ENCODE measurements around the gene IGSF9B. TPM values are rescaled to one million over a fixed set of nuclear protein-coding genes. Genes with fewer than 3 reads are reported as not detected.

IGSF9B gene
- total RNA-seq, 1 donor from 2014 or later: 3.8 TPM

- no peak overlapping the region for H3K27ac Mint-ChIP-seq (ENCODE audit: unreplicated experiment)
- no peaks in the 10 kb centered on the region for H3K9me3 Mint-ChIP-seq (ENCODE audit: unreplicated experiment)
- H3K4me1 Mint-ChIP-seq (ENCODE audit: unreplicated experiment): no peaks in the 10 kb centered on the region
- DNase-seq (ENCODE audit: extremely low spot score, unreplicated experiment): no peak
- TF ChIP-seq CTCF (IDR thresholded peaks at IDR 0.05): no peak
- H3K36me3 Mint-ChIP-seq (ENCODE audit: unreplicated experiment): no peaks in the 10 kb centered on the region
- H3K4me3 Mint-ChIP-seq (ENCODE audit: unreplicated experiment): no peak overlapping the region
- no peaks in the 10 kb centered on the region for H3K27me3 Mint-ChIP-seq (ENCODE audit: unreplicated experiment)
These were observed 37.2 kb downstream of the IGSF9B start for GRCh38 chr11:133919330-133920108.

GRCh38 chr11:133918608-133919260, 38.0 kb downstream of the IGSF9B start:
- H3K4me3 Mint-ChIP-seq (ENCODE audit: unreplicated experiment): no peak overlapping the region
- no peak for DNase-seq (ENCODE audit: extremely low spot score, unreplicated experiment)
- H3K36me3 Mint-ChIP-seq (ENCODE audit: unreplicated experiment): no peaks in the 10 kb centered on the region
- no peaks in the 10 kb centered on the region for H3K9me3 Mint-ChIP-seq (ENCODE audit: unreplicated experiment)
- H3K27me3 Mint-ChIP-seq (ENCODE audit: unreplicated experiment): no peaks in the 10 kb centered on the region
- H3K4me1 Mint-ChIP-seq (ENCODE audit: unreplicated experiment): no peaks in the 10 kb centered on the region
- no peak for TF ChIP-seq CTCF (IDR thresholded peaks at IDR 0.05)
- no peak overlapping the region for H3K27ac Mint-ChIP-seq (ENCODE audit: unreplicated experiment)

- no peaks in the 10 kb centered on the region for H3K4me1 Mint-ChIP-seq (ENCODE audit: unreplicated experiment)
- H3K4me3 Mint-ChIP-seq (ENCODE audit: unreplicated experiment): no peak overlapping the region
- H3K9me3 Mint-ChIP-seq (ENCODE audit: unreplicated experiment): no peaks in the 10 kb centered on the region
- H3K36me3 Mint-ChIP-seq (ENCODE audit: unreplicated experiment): no peaks in the 10 kb centered on the region
- no peak for DNase-seq (ENCODE audit: extremely low spot score, unreplicated experiment)
- TF ChIP-seq CTCF (IDR thresholded peaks at IDR 0.05): no peak
- no peak overlapping the region for H3K27ac Mint-ChIP-seq (ENCODE audit: unreplicated experiment)
- no peaks in the 10 kb centered on the region for H3K27me3 Mint-ChIP-seq (ENCODE audit: unreplicated experiment)
These were observed 38.7 kb downstream of the IGSF9B start for GRCh38 chr11:133917921-133918607.

GRCh38 chr11:133916784-133917440, 39.9 kb downstream of the IGSF9B start:
- H3K27me3 Mint-ChIP-seq (ENCODE audit: unreplicated experiment): no peaks in the 10 kb centered on the region
- H3K27ac Mint-ChIP-seq (ENCODE audit: unreplicated experiment): no peak overlapping the region
- H3K9me3 Mint-ChIP-seq (ENCODE audit: unreplicated experiment): no peaks in the 10 kb centered on the region
- H3K4me1 Mint-ChIP-seq (ENCODE audit: unreplicated experiment): no peaks in the 10 kb centered on the region
- no peaks in the 10 kb centered on the region for H3K36me3 Mint-ChIP-seq (ENCODE audit: unreplicated experiment)
- TF ChIP-seq CTCF (IDR thresholded peaks at IDR 0.05): no peak
- H3K4me3 Mint-ChIP-seq (ENCODE audit: unreplicated experiment): no peak overlapping the region
- DNase-seq (ENCODE audit: extremely low spot score, unreplicated experiment): no peak

Measured in osteocyte (in vitro differentiated cells).